HEK293 (cell line): ENCODE measurements around the gene GNB1.

Experiments used
- BCL11A ChIP-seq: fragments of 450-650 bp; formaldehyde crosslinking; IDR thresholded peaks from 2 replicates; pipeline ENCODE4 v1.5.1; 2016; ENCODE audit warnings: low read depth, missing biosample characterization, missing genetic modification characterization
- SETDB1 ChIP-seq: IDR thresholded peaks from one replicate; pipeline ENCODE4 v1.6.1; 2017; ENCODE audit warnings: mild to moderate bottlenecking, low read length, moderate library complexity, mixed read lengths; ENCODE audit not compliant: insufficient read length
- ZNF157 ChIP-seq: fragments of 450-650 bp; formaldehyde crosslinking; IDR thresholded peaks from 2 replicates; pipeline ENCODE4 v1.5.1; 2016; ENCODE audit warnings: missing biosample characterization, missing genetic modification characterization
- TF ChIP-seq, protein P1 (sequence below): fragments of 450-650 bp; formaldehyde crosslinking; IDR thresholded peaks from 2 replicates; pipeline ENCODE4 v1.5.1; 2016; ENCODE audit warnings: missing biosample characterization, missing genetic modification characterization
- TF ChIP-seq, protein P2 (sequence below): fragments of 450-650 bp; formaldehyde crosslinking; IDR thresholded peaks from 2 replicates; pipeline ENCODE4 v1.5.1; 2016; ENCODE audit warnings: missing biosample characterization, missing genetic modification characterization

DNA sequence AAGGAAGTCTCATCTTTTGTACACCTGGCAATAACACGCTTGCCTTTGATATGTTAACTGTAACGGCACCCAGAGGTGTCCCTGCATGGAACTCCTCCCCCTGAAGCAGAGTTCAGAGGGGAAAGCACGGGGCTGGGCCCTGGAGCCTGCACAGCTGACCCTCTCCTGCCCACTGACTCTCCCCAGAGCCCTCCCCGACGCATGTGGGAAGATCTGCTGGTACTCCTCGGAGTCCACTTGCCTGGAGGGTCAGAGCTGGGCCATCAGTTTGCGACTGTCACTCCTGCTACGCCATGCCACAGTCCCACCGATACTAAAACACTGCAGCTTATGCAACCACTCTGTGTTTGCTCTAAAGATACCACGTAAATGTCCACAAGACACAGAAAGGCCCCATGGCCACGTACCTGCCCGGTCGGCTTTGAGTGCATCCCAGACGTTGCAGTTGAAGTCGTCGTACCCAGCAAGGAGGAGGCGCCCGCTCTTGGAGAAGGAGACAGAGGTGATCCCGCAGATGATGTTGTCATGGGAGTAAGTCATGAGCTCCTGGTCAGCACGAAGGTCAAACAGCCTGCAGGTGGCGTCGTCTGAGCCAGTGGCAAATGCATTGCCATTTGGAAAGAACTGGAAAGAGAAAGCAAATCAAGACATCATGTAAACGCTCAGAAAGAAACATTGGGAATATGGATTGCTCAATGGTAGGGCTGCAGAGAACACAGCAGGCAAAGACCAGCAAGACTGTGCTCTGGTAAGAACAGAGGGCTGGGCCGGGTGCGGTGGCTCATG, 102.0 kb downstream of the GNB1 start:
- TF ChIP-seq SETDB1: no peak
- TF ChIP-seq ZNF157 (tag by site-specific recombination): no peak
- TF ChIP-seq, protein P1, sequence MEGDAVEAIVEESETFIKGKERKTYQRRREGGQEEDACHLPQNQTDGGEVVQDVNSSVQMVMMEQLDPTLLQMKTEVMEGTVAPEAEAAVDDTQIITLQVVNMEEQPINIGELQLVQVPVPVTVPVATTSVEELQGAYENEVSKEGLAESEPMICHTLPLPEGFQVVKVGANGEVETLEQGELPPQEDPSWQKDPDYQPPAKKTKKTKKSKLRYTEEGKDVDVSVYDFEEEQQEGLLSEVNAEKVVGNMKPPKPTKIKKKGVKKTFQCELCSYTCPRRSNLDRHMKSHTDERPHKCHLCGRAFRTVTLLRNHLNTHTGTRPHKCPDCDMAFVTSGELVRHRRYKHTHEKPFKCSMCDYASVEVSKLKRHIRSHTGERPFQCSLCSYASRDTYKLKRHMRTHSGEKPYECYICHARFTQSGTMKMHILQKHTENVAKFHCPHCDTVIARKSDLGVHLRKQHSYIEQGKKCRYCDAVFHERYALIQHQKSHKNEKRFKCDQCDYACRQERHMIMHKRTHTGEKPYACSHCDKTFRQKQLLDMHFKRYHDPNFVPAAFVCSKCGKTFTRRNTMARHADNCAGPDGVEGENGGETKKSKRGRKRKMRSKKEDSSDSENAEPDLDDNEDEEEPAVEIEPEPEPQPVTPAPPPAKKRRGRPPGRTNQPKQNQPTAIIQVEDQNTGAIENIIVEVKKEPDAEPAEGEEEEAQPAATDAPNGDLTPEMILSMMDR (tag by site-specific recombination): 0 out of 2 replicates have a peak, but pooled peaks have one; percentile 33
- TF ChIP-seq, protein P2, sequence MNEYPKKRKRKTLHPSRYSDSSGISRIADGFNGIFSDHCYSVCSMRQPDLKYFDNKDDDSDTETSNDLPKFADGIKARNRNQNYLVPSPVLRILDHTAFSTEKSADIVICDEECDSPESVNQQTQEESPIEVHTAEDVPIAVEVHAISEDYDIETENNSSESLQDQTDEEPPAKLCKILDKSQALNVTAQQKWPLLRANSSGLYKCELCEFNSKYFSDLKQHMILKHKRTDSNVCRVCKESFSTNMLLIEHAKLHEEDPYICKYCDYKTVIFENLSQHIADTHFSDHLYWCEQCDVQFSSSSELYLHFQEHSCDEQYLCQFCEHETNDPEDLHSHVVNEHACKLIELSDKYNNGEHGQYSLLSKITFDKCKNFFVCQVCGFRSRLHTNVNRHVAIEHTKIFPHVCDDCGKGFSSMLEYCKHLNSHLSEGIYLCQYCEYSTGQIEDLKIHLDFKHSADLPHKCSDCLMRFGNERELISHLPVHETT (tag by site-specific recombination): no peak
- no peak for TF ChIP-seq BCL11A
